Astrocyte of the spinal cord (primary cell): Measurements from ENCODE around the gene SERPINA12.

Source experiments
- DNase-seq: peaks from one replicate; pipeline ENCODE4 v3.0.0; 2011; ENCODE audit warnings: low read depth, low spot score
- H3K4me3 ChIP-seq: 2 replicates; pipeline ENCODE4 v1.5.1; 2011; ENCODE audit warnings: low read depth, mild to moderate bottlenecking, low read length, moderate library complexity
- in situ Hi-C: cut with HindIII; loops from 2 replicates; pipeline ENCODE4 v1.10.0; 2017; ENCODE audit warnings: low sequenced_read_pairs
- TF ChIP-seq, protein P1 (sequence below): IDR thresholded peaks from 2 replicates; pipeline ENCODE4 v1.5.1; 2012; ENCODE audit warnings: low read depth, mild to moderate bottlenecking, low read length, inconsistent platforms

SERPINA12 gene

DNA sequence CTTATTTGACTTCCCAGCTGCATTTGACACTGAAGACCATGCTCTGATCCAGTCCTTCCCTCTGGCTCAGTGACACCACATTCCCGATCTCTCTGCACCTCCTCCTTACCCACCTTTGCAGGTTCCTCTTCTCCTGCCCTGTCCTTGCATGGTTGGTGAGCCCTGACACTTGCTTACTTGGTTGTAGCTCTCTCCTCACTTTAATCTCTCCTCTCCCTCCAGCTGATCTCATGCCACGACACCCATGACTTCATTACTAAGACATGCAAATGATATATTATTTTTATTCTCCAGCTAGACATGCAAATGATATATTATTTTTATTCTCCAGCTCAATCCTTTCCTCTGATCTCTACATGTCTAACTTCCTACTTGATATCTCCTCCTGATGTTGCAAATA is 33.2 kb downstream of the SERPINA12 start, which contains the start of gene SERPINA9:
Gene SERPINA9, minus strand, starts transcription at position 175 of the 400 bp plus-strand sequence. CDS start 6,357 bp downstream, outside the sequence.
- TF ChIP-seq, protein P1, sequence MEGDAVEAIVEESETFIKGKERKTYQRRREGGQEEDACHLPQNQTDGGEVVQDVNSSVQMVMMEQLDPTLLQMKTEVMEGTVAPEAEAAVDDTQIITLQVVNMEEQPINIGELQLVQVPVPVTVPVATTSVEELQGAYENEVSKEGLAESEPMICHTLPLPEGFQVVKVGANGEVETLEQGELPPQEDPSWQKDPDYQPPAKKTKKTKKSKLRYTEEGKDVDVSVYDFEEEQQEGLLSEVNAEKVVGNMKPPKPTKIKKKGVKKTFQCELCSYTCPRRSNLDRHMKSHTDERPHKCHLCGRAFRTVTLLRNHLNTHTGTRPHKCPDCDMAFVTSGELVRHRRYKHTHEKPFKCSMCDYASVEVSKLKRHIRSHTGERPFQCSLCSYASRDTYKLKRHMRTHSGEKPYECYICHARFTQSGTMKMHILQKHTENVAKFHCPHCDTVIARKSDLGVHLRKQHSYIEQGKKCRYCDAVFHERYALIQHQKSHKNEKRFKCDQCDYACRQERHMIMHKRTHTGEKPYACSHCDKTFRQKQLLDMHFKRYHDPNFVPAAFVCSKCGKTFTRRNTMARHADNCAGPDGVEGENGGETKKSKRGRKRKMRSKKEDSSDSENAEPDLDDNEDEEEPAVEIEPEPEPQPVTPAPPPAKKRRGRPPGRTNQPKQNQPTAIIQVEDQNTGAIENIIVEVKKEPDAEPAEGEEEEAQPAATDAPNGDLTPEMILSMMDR: no peak
- no peak within 1 kb of the TSS for H3K4me3 ChIP-seq
- in situ Hi-C loops: no loop called here
- no peak for DNase-seq

DNA sequence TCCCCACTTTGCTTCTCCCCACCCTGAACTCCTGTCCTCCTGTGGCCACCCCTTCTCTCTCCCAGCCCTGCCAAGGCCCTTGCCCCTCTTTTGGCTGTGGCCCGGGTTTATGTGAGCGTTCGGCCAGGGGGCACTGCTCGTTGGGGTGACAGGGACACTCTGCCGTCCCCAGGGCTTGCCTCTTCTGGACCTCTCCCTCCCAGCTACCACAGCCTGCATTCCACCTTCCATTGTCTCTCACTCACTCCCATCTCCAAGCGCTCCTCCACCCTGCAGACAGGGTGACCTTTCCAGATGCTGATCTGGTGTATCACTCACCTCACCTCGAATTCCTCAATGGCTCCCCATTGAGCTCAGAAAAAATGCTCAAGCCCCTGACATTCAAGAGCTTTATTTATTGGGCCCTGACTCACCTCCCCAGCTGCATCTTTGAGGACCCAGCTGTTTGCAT is 34.7 kb downstream of the SERPINA12 start:
- no peak overlapping the region for H3K4me3 ChIP-seq
- in situ Hi-C loops: no loop called here
- DNase-seq: peak; percentile 71

DNA sequence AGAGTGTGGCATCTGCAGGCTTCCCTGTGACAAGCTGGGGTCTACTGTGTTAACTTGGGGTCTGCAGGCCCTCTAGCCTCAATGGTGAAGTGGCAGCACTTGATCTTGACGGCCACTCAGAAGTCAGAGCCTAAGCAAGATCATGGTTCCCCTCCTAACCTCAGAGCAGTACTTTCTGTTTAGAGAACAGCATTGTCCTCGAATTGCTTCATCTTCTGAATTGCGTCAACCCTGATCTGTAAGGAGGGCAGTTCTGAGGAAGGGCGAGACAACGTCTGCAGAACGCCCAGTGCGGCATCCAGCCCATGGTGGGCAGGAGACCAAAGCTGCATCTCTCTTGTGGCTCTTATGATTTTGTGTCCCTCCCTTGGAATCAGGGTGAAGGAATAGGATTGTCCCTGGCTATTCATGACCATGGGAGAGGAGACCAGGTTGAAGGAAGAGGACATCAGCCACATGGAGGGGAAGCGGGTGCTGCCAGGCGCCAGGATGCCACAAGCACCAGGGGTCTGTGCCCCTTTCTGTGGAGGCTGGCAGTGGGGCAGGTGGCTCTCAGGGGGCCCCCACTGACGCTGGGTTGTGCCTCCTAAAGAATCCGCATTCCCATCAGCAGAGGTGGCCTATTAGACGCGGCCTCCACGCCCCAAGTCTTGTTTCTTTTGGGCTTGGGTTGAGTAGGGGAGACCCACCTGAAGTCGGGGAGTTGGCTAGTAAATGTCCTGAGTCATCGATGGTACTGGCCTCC is 35.4 kb downstream of the SERPINA12 start:
- TF ChIP-seq, protein P1: no peak
- no peak for DNase-seq
- H3K4me3 ChIP-seq: no peak overlapping the region
- in situ Hi-C loops: no loop called here

More for the DNA sequence above, 34.7 kb downstream of the SERPINA12 start:
- TF ChIP-seq, protein P1: no peak

DNA sequence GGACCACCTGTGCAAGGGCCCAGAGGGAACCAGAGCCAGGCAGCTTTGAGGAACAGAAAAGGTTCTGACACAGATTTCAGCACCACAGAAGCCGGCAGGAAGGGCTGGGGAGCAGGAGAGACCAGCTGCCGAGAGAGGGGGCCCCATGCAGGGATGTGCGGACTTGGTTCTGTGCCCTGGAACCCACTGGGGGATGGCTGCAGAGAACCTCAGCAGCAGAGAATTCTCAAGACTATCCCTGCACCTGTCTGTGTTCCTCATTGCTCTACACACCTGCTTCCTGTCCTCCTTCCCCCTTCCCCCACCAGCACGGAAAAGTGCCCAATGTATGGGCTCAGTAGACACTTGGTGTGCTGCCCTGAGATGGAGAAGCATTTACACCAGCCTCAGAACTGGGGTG is 36.4 kb downstream of the SERPINA12 start:
- no peak overlapping the region for H3K4me3 ChIP-seq
- in situ Hi-C loops: no loop called here
- TF ChIP-seq, protein P1: no peak
- no peak for DNase-seq

DNA sequence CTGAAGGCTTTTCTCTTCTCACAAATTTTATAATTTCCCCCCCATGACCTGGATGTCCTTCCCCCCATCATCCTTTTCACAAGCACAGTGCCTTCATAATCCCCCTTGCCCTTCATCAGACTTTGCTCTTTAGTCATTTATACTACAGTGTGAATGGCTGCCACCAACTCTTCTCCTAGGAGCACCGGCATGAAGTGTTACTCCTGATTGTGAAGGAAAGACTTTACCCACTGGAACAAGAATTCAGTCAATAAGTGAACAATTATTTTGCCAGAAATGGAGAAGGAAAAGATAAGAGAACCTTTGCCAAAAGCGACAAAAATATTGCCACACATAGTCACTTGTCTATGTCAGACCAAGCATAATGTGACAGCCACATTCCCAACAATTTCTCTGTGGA is 38.2 kb downstream of the SERPINA12 start:
- TF ChIP-seq, protein P1: no peak
- in situ Hi-C loops: no loop called here
- DNase-seq: no peak
- no peak overlapping the region for H3K4me3 ChIP-seq

DNA sequence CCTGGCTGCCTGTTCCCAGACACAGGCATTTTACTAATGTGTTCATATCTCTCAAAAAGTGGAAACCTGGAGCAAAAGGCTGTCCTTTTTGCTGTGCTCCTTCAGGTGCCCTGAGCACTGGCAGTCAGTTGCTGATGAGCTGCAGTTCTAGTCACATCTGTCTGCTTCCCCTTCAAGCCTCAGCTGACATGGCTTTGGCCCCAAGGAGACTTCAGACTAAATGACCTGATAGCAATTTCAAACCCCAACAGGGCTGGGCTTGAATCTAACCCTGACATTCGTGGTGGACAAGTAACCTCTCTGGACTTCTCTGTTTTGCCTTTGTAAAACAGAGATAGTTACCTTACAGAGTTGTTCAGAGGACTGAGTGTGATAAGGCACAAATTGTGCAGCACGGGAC is 39.0 kb downstream of the SERPINA12 start:
- in situ Hi-C loops: no loop called here
- TF ChIP-seq, protein P1: no peak
- H3K4me3 ChIP-seq: no peak overlapping the region
- DNase-seq: no peak
